Measurements from ENCODE around the gene EHMT1.

EHMT1 gene

DNA sequence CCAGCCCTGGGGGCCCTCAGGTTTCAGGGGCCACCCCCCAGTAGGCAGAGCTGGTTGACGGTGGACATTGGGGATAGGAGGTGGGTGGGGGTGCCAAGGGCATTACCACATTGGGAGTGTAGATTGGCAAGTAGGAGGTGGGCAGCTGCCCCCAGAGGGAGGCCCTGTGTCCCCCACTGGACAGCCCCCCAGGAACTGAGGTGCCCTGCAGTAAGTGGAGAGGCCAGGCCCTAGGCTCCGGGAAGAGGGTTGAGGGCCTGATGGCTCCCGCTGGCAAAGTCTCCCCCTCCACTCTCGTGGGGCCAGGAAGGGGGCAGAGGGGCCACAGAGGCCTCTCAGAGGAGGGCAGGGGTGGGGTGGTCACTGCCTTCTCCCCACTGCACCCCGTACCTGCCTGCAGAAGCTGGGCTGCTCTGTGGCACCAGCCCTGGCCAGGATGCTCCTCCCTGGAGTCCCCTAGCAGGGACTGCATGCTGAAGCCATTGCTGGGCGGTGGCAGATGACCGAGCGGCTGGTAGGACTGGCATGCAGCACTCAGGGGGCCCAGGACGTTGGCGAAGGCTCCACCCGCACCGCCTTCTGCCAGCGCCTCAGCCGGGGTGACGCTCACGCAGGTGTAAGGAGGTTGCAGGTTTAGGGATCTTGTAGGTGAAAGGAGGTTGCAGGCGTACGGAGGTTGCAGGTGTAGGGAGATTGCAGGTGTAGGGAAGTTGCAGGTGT, 169.1 kb downstream of the EHMT1 start:
- ATAC-seq: no peak
- no peak for DNase-seq

DNA sequence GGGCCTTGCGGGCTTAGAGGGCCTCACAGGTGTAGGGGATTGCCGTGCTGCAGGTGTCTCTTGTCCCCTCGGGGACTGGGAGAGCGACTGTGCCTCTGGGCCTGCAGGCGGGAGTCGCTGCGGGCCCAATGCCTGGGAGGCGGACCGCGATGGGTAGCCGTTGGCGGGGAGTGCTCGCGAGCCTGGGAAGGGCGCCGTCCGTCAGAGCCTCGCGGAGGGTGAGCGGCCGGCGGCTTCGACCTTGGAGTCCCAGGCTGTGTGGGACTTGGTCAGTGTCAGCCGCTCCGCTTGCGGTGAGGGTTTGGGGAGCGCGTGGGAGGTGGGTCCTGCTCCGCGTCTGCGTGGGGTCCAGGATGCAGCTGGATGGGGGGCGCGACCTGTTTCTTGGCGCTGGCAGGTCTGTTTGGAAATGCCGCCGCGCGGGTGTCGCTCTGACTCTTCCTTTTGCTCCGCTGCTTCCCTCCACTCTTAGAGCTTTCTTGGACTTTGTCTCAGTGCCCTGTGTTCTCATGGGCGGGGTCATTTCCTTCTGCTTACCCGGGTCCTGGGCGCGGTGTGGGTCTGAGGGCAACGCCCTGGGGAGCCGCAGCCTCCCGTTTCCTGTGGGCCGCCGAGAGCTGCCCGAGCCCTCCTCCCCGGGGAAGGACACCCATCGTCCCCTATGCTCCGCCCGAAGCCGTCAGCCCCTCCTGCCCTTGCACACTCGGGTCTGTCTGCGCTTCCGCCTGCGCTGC, 169.9 kb downstream of the EHMT1 start:
- no peak for ATAC-seq
- no peak for DNase-seq

DNA sequence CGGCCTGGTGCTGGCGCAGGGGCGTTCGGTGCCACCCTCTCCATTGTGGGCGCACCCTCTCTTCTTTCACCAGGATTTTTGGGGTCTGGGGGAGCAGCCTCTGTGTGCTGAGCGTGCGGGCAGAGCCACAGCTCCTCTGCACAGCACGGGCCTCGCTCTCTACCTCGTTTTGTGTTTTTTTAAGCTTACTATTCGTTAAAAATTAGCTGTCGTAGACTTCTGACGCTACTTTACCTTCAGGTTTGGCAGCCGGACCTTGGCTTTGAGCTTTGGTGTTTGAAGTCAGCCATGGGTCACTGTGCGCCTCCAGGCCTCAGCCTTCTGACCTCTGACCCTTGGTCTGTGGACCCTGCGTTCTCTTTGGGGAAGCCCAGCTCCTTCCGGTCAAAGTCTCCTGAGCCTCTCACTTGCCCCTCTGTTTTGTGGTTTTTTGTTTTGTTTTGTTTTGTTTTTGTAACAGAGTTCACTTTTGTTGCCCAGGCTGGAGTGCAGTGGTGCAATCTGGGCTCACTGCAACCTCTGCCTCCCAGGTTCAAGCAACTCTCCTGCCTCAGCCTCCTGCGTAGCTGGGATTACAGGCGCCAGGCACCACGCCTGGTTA, 170.6 kb downstream of the EHMT1 start:
- ATAC-seq: no peak

DNA sequence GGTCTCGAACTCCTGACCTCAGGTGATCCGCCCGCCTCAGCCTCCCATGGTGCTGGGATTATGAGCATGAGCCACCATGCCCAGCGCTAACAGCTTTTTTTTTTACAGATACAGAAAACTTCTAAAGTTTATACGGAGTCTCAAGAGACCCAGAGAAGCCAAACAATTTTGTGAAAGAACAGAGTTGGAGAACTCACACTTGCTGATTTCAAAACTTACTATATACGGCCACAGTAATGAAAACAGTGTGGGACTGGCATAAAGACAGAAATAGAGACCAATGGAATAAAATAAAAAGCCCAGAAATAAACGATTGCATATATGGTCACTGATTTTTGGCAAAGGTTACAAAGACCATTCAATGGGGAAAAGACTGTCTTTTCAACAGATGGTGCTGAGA, 173.1 kb downstream of the EHMT1 start:
- DNase-seq (no peak), ATAC-seq (no peak)

More for the DNA sequence above, 170.6 kb downstream of the EHMT1 start:
- no peak for DNase-seq

DNA sequence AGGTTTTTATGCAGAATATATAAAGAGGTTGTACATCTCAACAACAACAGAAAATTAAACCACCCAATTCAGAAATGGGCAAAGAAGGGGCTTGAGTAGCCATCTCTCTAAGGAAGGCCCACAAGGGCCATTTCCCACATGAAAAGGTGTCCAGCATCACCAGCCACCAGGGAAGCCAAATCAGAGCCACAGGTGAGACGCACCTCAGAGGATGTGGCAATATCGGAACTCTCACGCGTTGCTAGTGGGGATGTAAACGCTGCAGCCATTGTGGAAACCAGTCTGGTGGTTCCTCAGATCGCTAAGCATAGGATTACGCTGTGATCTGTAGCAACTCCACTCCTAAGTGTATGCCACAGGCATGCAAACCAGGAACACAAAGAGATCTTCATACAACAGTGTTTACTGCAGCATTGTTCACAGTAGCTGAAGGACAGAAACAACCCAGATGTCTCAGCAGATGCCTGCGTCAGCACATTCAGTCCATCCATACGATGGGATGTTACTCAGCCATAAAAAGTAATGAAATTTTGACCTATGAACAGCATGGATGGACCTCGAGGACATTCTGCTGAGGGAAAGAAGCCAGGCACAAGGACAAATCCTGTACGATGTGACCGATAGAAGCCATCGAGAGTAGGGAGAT, 174.5 kb downstream of the EHMT1 start:
- ATAC-seq: no peak
- DNase-seq: no peak

DNA sequence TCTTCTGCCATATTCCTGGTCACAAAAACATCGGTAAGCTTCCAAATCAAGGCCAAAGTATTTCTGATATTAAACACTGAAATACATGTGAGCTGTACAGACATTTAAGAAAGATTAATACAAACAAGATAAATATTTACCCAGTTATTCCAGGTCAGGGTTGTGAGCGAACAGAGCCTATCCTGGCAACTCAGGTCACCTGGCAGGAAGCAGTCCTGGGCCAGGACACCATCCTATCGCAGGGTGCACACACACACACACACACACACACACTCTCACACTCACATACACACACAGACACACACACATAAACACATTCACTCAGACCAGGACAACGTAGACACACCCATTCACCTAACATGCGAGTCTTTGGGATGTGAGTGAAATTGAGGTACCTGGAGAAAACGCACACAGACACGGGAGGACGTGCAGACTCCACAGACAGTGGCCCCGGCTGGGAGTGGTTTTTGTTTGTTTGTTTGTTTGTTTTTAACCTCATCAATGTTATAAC, 176.4 kb downstream of the EHMT1 start:
- ATAC-seq (no peak), DNase-seq (no peak)

DNA sequence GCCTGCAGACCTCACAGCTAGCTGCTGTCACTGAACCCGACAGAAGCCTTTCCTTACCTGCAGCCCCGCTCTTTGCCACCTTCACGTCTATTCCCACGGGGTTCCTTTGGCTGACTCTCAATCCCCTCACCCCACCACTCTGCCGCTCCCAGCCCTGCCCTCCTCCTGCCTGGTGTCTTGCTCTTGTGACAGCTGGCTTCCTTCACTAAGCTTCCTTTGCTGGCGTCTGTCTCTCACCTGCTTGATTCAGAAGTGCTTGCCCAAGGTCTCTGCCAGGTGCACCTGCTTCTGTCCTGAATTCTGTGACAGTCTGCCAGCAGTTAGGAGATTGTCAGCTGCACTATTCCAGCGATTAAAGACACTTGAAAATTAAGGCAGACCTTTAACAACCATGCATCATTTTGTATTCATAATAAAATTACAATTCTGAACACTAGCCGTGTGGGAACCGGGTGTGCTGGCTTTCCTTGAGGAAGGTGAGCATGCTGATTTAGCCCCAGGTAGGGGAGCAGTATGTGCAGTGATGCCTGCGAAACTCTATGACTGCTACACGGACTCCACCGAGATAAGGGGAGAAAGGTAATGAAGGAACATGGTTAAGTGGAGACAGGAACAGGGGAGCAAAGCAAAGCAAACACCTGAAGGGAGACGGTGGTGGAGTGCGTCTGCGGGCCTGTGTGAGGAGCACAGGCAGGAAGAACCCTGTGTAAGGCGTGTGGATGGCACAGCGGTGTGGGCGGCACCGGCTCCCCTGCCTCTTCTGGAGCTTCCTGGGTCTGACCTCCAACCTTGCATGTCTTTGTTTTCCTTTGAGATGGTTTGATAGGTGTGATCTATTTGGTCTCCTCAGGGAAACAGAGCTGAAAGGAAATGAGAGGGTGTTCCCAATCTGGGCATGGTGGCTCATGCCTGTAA, 178.7 kb downstream of the EHMT1 start:
- DNase-seq: no peak
- no peak for ATAC-seq

DNA sequence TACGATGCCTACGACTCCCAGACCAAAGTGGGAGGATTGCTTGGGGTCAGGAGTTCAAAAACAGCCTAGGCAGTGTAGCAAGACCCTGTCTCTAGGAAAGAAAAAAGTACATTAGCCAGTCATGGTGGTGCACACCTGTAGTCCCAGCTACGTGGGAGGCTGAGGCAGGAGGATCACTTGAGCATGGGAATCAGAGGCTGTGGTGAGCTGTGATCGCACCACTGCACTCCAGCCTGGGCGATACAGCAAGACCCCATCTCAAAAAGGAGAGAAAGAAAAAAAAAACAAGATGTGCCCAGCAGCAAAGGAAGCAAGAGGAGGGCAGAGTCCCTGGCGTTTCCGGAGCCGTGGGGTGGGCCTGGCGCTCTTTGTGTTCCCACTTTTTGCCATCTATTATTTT, 179.3 kb downstream of the EHMT1 start:
- no peak for ATAC-seq
- DNase-seq: no peak

DNA sequence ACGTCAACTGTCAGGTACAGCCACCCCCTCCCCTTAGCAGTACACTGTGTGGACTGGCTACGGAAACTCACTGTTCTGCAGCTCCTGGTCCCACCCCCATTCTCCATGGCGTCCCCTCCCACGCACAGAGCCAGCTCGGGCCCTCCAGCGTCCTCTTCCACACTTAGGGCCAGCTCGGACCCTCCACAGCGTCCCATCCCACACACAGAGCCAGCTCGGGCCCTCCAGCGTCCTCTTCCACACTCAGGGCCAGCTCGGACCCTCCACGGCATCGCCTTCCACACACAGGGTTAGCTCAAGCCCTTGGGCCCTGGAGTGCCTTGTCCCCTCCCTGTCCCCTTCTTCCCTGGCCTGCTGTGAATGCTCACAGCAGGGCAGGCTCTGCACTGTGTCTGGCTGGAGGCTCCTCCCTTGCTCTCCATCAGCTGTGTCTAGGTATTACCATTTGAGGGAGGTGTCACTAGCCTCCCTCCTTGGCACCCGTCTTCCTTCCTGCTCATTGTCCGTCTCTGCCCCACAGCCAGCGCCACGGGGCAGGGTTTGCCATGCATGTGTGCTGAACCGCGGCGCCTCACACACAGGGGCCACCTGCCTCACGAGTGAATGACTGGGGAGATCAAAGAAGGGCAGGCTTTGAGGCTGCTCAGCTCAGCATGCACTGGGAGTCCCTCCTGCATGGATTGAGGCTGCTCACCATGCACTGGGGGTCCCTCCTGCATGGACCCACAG, 180.3 kb downstream of the EHMT1 start:
- ATAC-seq: peak; percentile 25

DNA sequence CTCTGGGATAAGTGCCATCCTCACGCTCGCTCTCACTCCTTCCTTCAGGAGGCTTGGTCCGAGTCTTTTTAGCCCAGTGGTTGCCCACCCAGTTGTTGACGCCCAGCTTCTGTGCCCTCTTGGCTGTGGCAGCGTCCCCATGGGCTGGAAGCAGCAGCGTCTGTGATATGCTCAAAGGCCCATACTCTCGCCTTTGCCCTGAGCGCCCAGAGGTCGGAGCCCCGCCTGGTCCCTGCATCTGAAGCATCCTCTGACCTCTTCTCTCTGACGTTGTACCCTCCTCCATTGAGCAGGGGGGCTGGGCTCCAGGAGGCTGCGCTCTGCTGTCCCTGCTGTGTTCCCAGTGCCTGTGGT, 180.8 kb downstream of the EHMT1 start:
- ATAC-seq: no peak
- no peak for DNase-seq

More for the DNA sequence above, 180.3 kb downstream of the EHMT1 start:
- no peak for DNase-seq

DNA sequence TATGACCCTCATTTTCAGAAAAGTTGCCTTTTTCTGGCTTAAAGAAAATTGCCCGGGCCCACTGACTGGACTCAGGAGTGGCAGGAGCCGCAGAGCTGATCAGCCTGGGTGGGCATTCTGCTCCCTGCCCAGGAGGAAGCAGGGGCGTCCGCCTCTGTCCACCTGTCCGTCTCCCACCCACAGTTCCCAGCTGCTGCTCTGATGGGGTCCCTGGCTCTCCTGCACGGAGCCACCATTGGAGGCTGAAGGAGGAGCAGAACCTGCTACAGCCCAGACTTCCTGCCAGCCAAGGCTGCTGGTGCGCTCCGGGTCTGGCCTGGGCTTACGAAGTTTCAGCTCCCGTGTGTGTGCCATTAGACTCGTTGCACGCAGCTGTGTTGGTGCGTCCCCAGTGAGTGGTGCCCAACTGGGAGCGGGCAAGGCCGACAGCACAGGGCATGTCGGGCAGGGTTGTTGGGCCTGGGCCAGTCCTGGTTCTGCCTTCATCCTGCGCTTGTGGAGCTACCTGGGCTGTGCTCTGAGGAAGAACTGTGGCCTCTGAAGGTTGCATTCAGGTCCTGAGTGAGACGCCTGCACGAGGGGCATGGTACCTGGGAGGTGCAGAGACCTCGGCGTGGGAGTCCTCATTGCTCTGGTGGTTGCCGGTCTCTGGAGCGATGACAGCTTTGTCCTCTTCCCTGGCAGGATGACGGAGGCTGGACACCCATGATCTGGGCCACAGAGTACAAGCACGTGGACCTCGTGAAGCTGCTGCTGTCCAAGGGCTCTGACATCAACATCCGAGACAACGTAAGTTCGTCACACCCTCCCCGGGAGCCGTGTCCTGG, 181.6 kb downstream of the EHMT1 start:
- DNase-seq: no peak
- ATAC-seq: no peak

DNA sequence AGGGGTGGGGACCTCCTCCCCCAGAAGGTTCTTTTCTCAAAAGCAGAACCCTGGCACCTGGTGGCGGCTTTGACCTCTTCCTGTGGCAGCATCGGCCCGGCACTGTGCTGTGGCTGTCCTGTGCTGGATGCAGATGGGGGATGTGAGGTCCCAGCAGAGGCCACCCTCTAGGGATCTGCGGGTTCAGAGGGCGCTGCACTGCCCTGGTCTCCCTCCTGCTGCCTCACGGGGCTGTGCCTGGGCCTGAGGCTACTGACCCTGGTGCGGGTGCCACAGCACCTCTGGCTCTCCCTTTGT, 182.2 kb downstream of the EHMT1 start:
- ATAC-seq (no peak), DNase-seq (no peak)

DNA sequence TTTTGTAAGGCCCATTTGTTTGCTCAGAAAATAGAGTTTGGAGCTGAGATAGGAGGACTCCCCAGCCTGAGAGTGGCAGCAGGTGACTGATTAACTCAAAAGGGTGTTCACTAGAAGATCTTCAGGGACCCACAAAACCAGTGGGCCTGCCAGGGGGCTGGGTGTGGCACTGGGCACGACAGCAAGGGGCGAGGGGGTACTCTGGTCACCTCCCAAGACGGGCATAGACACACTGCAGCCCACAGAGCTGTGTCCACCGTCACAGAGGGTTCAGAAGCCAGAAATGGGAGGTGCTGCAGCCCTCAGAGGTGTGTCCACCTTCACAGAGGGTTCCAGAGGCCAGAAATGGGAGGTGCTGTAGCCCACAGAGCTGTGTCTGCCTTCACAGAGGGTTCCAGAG, 183.2 kb downstream of the EHMT1 start:
- no peak for ATAC-seq
- DNase-seq: no peak

DNA sequence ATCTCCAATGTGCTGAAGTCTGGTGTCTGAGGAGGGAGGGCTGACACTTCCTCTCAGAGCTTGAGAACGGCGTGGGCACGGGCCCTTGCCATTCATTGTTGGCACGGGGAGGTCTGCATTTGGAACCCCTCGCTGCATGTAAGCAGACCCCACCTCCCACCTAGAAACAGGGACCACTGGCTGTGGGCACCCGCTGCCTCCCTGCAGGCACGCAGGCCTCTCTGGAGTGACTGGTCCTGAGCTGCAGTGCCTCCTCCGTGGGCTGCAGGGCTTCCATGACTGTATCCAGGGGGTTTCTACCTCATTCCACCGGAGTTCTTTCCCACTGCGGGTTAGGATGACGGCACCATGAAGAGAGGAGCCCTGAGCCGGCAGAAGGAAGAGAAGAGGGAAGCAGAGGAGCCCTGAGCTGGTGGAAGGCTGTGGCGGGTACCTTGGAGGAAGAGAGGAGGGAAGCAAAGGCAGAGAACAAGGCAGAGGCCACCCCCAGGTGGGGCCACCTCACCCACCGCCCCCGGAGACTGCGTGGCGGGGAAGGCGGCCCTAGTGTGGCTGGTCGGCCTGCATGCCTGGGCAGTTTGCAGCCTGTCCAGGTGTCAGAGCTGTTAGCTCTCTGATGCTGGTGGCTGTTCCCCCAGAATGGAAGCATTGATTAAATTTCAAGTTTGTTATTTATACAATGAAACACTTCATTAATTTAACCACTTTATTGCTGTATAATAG, 183.9 kb downstream of the EHMT1 start:
- no peak for DNase-seq

DNA sequence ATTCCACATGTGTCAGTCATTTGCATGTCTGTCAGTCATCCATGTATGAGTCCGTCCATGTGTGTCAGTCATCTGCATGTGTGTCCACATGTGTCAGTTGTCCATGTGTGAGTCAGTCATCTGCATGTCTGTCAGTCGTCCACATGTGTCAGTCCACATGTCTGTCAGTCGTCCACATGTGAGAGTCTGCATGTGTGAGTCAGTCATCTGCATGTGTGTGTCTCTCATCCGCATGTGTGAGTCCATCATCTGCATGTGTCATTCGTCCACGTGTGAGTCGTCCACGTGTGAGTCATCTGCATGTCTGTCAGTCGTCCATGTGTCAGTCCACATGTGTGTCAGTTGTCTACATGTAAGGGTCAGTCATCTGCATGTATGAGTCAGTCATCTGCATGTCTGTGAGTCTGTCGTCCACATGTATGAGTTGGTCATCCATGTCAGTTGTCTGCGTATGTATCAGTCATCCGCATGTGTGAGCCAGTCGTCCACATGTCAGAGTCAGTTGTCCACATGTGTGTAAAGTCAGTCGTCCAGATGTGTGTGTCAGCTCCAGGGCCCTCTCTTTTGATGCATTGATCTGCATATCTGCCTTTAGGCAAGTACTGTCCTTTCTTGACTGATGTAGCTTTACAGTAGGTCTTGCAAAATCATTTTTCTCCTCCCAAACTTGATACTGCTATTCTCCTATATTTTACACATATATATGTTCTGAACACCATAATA, 186.3 kb downstream of the EHMT1 start:
- no peak for ATAC-seq

More for the DNA sequence above, 183.9 kb downstream of the EHMT1 start:
- no peak for ATAC-seq

DNA sequence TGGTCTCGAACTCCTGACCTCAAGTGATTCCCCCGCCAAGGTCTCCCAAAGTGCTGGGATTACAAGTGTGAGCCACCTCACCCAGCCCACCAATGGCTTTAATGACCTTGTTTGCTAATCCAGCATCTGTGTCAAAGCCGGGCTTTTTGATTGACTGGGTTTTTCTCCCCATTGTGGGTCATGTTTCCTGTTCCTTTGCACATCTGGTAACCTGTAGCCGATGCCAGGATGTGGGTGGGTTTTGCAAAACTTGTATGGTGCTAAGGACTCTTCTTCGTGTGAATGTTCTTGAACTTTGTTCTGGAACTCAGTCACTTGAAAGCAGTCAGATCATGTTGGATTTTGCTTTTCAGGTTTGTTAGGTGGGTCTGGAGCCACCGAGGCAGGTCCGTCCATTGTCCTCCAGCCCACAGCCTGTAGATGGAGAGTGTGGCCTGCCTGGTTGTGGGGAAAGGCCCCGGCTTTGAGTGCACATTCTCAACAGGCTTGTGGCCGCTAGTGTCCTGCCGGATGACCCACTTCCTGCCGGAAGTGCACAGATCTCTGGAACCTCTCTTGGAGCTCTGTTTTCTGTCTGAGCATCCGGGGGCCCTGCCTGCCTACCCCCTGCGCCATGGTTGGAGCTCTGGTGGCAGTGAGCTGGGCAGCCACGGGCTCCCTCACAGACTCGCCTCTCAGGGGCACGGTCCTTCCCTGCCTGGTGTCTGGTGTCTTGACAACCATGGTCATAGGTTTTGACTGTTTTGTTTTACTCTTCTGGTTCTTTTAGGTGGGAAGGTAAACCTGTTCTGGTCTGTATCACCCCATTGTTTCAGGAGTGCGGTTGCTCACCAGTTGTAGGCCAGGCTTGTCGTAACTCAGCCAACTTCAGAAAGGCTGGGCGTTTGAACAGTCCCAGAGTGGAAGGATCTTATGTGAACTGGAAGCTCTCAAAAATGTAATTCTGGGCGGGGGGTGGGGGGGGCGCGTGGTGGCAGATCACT, 189.2 kb downstream of the EHMT1 start:
- no peak for ATAC-seq
- DNase-seq: no peak

More for the DNA sequence above, 186.3 kb downstream of the EHMT1 start:
- DNase-seq: no peak

DNA sequence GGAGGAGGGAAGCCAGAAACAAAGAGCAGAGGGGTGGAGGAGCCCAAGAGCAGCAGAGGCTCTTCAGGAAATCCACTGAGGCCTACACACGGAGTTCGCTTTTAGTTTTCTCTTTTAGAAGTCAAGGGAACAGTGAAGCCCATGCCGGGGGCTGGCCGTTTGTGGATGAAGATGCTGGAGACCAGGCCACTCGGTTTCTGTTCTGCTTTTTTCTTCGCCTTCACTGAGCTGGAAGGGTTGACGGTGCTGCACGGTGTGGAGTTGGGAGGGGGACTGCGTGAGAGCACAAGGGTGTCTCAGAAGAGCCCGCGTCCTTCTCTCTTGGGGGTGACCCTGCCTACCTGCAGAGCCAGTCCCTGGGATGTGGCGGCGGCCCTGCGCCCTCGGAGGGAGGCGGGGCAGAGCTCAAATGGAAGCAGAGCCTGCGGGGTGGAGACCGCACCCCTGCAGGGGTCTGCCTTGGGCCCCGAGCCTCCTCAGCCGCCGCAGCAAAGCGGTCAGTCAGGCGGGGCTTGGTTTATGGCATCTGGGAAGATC, 190.3 kb downstream of the EHMT1 start:
- no peak for ATAC-seq
- no peak for DNase-seq

All from stimulated activated naive CD8-positive, alpha-beta T cell treated with anti-CD3 and anti-CD28 coated beads, Interleukin-15, Interleukin-2, amounts not matched to agents 100 U/mL and 50 U/mL, for 24 hours (primary cell).